Measurements from ENCODE around the gene GRM4.
"Not testable (repeated sequence)": the region's sequence is repeated elsewhere in the genome, so short reads cannot be mapped to it uniquely, and the experiment has no call there.

GRM4 gene

GRCh38 chr6:34146021-34146782 is at the start of gene GRM4:
GRM4 (minus strand) TSS chr6:34146087; CDS start chr6:34133496, 12,591 bp downstream.
- DNase-seq (ENCODE audit: low read depth): no peak

- no peak for DNase-seq (ENCODE audit: low read depth)
Observed at GRCh38 chr6:34194772-34195171, 48.9 kb upstream of the GRM4 start.

- DNase-seq (ENCODE audit: low read depth): no peak
Observed at GRCh38 chr6:34190504-34191122, 44.7 kb upstream of the GRM4 start.

- no peak for DNase-seq (ENCODE audit: low read depth)
Observed at GRCh38 chr6:34189806-34190503, 44.1 kb upstream of the GRM4 start.

- DNase-seq (ENCODE audit: low read depth): not testable (repeated sequence)
Observed at GRCh38 chr6:34184726-34185125, 38.8 kb upstream of the GRM4 start.

GRCh38 chr6:34182751-34183531 is 37.1 kb upstream of the GRM4 start:
- DNase-seq (ENCODE audit: low read depth): peak; percentile 34

- no peak for DNase-seq (ENCODE audit: low read depth)
Observed at GRCh38 chr6:34181908-34182307, 36.0 kb upstream of the GRM4 start.

GRCh38 chr6:34179106-34179720 is 33.3 kb upstream of the GRM4 start:
- DNase-seq (ENCODE audit: low read depth): no peak

GRCh38 chr6:34178357-34179105 is 32.6 kb upstream of the GRM4 start:
- DNase-seq (ENCODE audit: low read depth): no peak

- no peak for DNase-seq (ENCODE audit: low read depth)
Observed at GRCh38 chr6:34177181-34177591, 31.3 kb upstream of the GRM4 start.

- no peak for DNase-seq (ENCODE audit: low read depth)
Observed at GRCh38 chr6:34176261-34177031, 30.6 kb upstream of the GRM4 start.

GRCh38 chr6:34174846-34175399 is 29.0 kb upstream of the GRM4 start:
- DNase-seq (ENCODE audit: low read depth): no peak

GRCh38 chr6:34172961-34173775 is 27.3 kb upstream of the GRM4 start:
- DNase-seq (ENCODE audit: low read depth): no peak

- no peak for DNase-seq (ENCODE audit: low read depth)
Observed at GRCh38 chr6:34170346-34170745, 24.5 kb upstream of the GRM4 start.

- no peak for DNase-seq (ENCODE audit: low read depth)
Observed at GRCh38 chr6:34169897-34170296, 24.0 kb upstream of the GRM4 start.

GRCh38 chr6:34161857-34162515 is 16.1 kb upstream of the GRM4 start:
- DNase-seq (ENCODE audit: low read depth): no peak

- DNase-seq (ENCODE audit: low read depth): no peak
Observed at GRCh38 chr6:34159844-34160243, 14.0 kb upstream of the GRM4 start.

GRCh38 chr6:34158876-34159275 is 13.0 kb upstream of the GRM4 start:
- no peak for DNase-seq (ENCODE audit: low read depth)

- DNase-seq (ENCODE audit: low read depth): no peak
Observed at GRCh38 chr6:34157851-34158250, 12.0 kb upstream of the GRM4 start.

All from ELR (cell line).